HG02970 (cell line): ENCODE measurements around the gene UBAC2.

Source experiments
- ATAC-seq: cut with Tn5 transposase; IDR thresholded peaks from one replicate; pipeline ENCODE4 v1.9.1; 2021; ENCODE audit warnings: mild to moderate bottlenecking, moderate library complexity, moderate number of reproducible peaks; ENCODE audit not compliant: unreplicated experiment, low FRiP score

Gene UBAC2

DNA sequence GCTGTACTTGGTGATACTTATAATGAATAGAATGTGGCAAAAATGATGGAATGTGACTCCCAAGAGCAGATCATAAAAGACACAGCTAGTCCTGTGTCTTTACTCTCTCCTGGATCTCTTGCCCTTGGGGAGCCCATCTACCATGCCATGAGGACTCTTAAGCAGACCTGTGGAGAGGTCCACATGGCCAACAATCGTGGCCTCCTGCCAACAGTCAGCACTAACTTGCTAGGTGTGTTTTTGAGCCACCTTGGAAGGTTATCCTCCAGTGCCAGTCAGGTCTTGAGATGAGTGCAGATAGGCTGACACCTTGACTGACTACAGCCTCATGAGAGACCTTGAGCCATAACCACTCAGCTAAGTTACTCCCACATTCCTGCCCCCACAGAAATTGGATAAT lies 128.8 kb downstream of the UBAC2 start:
- no peak for ATAC-seq

DNA sequence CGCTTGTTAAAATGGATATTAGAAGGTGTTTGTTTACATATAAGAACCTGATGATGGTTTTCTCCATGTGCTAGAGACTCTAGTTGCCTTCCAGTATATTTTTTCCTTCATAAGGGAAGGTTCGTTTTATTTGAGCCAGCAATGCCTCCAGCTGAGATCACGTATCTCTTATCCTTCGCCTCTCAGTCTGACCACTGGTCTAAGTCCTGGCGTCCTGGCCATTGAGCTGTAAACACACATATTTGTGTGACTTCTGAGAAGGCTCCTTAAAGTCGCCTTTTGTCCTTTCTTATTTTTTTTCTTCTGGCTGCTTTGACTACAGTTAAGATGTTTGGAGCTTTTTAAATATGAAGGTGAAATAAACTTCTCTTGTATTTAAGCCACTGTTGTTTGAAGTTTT lies 130.3 kb downstream of the UBAC2 start:
- ATAC-seq: no peak

DNA sequence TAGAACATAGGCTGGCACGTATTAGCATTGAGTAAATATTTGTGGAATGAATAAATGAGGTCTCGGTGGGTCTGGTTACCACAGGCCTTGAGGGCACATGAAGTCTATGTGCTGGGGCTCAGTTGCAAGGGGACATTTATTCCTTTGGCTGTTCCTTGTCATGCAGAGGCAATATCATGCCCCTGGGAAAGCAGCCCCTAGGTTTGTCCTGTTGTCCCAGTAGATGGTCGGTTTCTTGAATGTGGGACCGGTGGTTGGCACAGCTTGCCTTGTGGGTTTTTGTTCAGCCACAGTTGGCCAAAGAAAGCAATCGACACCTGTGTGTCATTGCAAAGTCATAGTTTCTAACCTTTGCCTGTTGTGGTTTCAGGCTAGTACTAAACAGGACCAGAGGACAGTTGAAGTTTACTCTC lies 131.2 kb downstream of the UBAC2 start:
- no peak for ATAC-seq

DNA sequence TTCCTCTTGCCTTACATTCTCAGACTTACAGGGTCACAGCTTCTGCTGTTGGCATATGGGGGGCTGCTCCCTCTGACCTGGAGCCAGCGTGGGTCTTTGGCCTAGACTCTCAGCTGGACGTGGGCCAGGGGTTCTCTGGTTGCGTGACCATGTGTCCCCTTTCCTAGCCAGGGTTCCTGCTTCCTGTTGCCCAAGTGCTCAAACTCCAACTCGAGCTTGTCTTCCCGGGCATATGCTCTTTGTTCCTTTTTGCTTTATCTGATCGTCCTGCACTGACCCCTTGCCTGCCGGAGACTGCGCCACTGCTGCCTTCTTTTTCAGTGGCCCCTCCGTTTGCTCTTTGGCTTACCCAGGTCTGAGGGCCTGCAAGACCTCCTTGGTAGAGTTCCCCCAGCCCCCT lies 131.8 kb downstream of the UBAC2 start:
- no peak for ATAC-seq

DNA sequence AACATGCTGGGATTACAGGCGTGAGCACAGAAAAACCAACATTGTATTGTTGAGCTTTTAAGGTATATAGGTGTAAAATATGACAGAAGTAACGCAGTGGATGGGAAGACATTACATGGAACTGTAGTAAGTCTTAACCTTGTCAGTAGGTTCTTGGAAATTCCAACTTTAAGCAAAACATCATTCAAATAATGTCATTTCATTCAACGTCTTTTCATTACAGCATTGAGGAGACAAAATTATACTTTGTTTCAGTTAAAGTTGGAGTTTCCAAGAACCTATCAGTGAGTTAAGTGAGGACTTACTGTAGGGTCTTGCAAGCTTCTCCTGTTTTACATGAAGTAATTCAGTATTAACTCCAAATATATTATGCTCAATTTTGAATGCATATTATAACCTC lies 133.6 kb downstream of the UBAC2 start:
- no peak for ATAC-seq

DNA sequence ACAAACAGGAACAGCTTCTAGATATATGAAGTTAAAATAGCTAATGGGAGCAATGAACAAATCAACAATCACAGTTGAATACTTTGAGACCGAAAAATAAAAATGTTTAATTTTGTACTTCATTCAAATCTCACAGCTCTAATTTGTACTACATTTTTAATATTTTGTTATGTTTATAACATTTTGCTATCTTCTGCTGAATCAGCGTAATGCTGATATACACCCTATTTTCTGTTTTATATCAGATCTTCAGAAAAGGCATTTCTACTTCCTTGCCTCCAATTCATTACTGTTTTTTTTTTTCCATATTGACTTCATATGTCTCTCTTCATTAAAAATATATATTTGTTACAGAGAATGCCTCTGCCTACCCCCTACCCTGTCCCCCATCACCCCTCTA lies 134.4 kb downstream of the UBAC2 start:
- no peak for ATAC-seq

DNA sequence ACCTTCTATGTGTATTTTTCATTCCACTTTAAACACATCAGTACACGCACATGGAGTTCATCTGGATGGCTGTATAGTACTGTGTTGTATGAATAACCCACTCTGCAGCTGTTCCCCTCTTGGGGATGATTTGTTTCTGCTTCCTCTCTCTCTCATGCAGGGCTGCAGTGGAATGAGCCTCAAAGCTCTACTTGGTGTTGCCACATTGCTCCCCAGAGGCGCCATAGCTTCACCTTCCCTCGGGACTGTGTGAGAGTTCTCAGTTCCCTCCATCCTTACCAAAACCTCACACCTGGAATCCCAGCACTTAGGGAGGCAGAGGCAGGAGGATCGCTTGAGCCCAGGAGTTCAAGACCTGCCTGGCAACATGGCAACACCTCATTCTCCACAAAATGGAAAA lies 134.9 kb downstream of the UBAC2 start:
- ATAC-seq: no peak

DNA sequence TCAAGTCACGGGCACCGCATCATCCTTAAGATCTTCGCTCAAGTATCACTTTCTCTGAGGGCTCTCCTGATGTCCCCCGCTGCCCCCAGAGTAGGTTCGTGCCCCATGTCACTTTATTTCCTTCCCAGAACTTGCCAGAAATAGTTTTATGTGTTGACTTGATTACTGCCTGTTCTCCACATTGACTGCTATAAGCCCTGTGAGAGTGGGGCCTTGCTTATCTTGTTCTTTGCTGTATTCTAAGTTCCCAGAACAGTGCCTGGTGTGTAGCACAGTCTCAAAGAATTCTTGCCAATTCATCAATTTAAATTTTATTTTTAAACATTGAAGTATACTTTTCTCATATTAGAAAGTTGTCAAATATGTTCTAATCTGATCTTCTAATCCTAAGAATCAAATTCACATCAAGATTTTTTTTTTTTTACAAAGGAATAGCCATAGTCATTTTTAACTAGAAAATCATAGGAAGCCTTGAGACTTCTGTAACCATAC lies 138.6 kb downstream of the UBAC2 start:
- no peak for ATAC-seq

DNA sequence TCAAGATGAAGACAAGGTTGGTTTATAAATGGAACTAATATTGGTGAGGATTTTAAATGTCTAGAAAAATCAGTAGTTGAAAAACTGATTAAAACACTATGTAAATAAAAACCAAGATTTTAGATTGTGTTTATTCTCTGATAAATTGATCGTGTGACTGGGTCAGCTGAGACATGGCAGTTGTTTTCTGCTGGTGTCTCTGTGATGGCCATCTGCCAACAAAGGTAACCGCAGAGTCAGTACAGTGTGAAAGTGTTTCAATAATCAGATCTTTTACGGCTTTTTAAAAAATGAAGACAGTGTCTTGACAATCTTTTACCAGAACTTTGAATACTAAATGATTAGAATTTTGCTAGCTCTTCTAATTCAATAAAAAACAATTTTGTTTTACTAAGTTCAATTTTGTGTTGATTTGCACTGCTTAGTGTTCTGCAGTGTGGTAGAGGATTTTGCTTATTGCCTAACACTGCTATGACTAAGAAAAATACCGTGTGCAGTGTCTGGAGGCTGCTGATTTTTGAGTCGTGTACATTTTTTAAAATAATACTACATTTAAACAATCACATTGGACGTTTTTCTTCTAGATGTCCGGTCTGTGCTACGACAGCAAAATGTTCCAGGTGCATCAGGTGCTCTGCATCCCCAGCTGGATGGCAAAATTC lies 139.2 kb downstream of the UBAC2 start:
- ATAC-seq: no peak

DNA sequence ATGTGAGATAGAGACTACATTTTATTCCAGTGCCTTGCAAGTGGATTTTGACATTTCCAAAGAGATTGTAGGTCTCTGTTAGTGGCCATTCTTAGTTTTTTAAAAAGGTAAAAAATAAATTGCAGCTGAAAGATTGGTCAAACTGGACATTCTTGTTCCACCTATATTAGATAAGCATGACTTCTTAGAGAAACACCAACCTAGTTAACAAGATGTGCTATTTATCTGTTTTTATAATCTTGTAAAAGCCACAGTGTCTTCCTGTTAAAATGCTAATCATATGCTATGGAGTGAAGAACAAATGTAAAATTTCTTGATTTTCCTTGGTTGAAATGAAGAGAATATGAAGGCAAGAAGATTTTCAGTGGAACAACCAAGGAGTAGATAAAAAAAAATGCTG lies 140.0 kb downstream of the UBAC2 start:
- ATAC-seq: no peak

DNA sequence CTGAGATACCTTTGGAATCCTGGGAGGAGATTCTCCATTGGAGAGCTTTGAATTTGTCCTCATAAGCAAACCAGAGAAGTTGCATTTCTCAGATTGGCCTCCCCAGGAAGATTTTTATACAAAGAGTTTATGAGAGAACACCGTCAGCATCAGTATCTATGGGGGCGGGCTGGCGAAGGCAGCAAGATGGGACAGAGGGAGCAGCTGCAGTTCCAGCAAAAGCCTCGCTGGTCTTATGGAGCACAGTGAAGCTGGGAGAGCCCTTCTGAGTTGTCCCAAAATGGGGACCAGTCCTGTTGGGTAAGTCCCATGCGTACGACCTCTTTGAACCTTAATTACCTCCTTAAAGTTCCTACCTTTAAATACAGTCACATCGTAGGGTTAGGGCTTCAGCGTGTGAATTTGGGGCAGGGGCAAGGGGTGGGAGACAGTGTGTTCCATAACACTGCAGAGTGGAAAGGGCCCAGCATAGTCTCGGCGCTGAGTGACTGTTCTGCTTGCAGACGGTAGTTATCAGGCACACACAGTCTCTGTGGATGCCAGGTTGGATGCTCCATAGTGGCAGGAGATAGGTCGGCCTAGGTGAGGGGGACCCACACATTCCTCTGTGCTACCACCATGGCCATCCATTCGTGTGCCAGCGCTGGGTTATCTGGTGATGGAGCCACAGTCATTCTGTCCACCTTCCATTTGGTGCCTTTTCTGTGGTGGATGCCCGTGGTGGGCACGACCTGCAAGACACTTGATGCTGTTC lies 141.5 kb downstream of the UBAC2 start:
- ATAC-seq: no peak

DNA sequence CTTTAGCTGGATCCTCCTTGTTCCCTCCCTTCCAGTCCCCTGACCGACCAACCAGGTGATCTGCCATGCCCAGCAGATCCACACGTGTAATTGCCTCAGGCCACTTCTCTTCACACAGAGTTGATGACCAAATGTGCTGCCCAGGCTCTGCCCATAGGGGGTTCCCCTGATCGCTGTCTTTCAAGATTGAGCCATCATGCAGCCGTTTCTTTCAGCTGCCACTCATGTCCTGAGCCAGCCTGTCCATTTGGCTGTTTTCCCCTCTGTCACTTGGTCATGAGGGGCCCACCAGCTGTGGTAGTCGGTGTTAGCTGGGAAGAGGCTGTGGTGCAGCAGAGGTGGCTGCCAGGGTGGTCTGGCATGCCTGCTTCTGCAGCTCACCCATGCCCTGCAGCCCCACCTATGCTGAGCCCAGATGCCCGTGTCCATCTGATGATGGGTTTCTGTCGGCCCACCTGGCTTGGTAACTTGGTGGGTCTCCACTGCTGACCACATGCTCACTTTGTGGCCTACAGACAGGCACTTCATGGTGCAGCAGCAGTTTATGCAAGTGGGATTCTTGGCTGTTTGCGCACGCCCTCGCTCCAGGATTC lies 142.2 kb downstream of the UBAC2 start:
- ATAC-seq: no peak

DNA sequence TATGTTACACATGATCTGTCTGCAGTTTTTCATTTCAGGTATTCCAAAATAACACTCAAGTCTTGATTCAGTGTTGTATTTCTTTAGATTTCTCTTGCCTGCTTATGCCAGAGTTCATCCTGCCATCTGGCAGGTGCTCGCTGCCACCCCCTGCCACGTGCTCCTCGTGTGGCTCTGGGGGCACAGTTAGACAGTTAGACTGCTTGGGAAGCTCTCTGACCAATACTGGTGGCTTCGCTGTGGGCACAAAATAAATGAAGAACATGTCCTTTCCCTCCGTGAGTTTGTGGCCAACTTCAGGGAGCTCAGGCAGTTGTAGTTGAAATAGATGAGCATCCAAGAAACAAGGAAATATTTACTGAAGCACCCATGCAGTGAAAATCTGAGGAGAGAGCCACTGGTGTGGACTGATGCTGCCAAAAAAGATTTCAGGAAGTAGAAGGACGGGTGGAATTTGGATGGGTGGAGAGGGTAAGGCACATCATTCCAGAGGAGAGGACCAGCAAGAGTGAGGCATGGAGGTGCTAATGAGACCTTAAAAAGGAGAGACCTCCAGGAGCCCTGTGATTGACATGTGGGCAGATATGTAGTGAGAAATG lies 144.1 kb downstream of the UBAC2 start:
- ATAC-seq: no peak

DNA sequence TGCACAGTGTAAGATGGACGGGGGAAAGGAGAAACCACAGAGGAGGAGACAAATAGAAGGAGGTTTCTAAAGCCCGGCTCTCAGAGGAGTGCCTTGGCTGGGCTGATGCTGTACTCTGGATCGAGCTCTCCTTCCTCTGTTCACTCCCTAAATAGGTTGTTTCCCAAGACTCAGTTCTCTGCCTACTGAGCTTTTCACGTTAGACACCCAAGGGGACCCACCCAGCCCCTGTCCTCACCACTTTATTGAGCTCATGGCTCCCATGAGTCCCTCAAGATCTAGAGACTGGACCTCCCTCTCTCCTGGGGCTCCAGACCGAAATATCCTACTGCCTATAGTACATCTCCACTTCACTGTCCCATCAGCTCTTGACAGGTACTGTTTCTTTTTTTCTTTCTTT lies 144.7 kb downstream of the UBAC2 start:
- ATAC-seq: no peak

DNA sequence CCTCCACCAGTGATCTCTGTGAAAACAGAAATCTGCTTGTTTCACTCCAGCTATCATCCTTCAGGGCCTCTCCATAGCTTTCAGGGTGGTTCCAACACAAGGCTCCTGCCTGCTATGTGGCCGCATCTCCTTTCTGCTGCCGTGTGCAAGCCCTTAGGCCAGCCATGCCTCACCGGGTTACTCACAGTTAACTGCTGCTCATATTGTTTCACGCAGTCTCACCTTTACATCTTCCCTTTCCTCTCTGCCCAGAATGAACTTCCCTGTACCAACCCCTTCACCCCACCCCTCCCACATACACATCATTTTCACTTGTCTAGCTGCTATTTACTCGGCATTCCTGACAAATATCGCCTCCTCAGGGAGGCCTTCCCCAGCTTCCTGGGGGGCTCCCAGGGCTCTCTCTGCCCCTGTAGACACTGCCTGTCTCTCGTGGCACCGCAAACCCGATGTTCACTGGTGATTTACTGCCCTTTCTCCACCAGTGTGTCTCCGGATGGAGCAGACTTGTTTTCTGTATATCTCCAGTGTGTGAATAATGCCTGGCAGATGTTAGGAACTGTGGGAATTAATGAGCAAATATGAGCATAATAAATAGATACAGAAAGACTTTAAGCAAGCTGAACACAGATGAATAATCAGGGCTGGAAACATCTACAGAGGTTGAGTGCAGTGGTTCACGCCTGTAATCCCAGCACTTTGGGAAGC lies 145.8 kb downstream of the UBAC2 start:
- ATAC-seq: no peak

DNA sequence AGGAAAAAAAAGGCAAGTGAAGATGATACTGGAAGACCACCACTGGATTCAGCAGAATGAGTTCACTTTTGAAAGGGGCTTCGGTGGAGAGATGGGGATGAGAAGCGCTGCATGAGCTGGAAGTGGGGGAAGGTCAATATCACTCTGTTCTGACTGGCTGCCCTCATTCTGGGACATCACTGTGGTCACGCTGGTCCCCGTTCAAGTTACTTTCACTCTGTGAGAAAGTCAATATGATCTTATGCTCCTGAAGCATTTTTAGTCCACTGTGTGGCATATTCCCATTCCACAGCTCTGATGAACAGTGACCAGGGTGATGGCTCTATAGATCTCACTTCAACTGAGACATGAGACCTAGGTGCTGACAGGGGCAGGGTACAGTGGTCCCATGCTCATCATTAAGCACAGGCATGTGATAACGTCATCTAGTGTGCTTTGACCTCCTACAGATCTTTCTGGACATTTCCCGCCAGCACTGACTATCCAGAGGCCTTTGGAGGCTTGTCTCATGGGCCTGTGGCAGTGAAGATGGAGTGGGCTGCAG lies 146.8 kb downstream of the UBAC2 start:
- no peak for ATAC-seq

DNA sequence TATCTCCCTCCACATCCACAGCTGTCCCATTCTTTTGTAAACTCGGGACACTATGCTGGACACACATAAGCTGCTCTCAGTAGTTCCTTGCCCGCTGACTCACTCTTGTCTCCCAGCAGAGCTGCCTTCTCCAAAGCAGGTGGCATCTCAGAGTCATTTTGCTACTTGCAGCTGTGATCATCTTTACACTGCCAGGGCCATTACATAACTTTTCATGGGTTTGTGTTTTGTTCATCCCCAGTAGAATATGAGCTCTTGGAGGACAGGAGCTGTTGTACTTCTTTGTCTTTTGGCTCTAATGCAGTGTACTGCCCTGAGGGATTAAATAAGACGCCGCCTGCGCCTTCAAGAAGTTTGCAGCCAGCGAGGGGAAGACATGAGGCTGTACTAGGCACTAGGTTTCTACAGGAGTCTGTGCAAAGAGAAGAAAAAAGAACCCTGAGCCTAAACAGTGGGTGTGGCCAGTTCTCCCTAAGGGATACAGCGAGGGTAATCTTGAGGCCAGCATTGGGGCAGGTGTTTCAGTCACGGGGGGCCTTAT lies 147.3 kb downstream of the UBAC2 start:
- ATAC-seq: no peak

DNA sequence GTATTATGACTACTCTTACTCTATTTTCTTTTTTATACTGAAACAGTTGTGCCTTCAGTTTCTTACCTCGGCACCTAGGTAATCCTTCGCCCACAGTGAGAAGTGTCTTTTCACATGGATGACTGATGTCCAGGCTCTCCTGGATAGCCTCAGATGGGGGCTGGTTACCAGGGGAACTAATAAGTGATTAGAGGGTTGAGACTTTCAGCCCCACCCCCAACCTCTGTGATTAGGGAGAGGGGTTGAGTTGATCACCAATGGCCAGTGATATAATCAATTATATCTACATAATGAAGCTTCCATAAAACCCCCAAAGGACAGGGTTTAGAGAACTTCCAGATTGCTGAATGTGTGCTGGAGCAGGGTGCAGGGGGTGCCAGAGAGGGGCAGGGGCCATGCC lies 149.5 kb downstream of the UBAC2 start:
- ATAC-seq: no peak

DNA sequence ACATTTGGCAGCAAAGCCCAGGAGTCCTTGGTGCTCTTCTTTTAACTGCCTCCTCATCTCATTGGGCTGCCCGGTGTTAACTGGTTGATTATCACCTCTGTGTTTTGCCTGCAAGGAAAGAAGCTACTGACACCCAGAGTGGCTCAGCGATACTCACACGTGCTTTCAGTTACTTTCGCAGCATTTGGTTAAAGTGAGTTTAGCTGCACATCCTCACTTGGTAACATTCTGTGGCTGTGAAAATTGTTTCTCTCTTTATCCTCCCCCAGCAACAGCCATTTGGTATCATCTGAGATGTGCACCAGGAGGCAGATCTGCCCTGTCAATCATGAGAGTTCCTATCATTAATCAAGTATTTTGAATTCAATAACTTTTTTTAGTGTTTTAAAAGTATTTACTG lies 151.1 kb downstream of the UBAC2 start:
- no peak for ATAC-seq
